HCEC 1CT (cell line): ENCODE results near the gene SFMBT2.

Experiments used
- DNase-seq: peaks from one replicate; pipeline ENCODE4 v3.0.0-alpha.2; 2017

The SFMBT2 gene

DNA sequence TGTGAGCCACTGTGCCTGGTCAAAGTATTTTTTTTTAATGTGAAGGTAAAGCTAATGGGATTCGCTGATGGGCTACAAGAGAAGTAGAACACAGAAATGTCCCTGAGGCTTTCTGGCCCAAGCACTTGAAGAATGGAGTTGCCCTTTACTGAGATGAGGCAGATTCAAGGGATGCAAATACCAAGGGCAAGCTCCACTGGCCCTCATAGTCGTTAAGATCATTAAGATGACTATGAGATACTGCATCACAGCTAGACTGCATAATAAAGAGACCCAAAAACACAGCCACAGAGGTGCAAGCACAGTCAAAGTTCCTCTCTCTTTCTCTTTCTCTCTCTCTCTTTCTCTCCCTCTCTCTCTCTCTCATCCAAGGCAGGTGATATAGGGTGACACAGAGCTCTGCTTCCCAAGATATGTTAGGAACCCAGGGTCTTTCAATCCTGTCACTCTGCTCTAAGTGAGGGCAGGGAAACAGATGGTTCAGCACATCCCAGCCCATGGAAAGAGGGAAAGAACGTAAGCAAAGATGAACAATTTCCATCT lies 117.4 kb downstream of the SFMBT2 start:
- DNase-seq, result no peak

DNA sequence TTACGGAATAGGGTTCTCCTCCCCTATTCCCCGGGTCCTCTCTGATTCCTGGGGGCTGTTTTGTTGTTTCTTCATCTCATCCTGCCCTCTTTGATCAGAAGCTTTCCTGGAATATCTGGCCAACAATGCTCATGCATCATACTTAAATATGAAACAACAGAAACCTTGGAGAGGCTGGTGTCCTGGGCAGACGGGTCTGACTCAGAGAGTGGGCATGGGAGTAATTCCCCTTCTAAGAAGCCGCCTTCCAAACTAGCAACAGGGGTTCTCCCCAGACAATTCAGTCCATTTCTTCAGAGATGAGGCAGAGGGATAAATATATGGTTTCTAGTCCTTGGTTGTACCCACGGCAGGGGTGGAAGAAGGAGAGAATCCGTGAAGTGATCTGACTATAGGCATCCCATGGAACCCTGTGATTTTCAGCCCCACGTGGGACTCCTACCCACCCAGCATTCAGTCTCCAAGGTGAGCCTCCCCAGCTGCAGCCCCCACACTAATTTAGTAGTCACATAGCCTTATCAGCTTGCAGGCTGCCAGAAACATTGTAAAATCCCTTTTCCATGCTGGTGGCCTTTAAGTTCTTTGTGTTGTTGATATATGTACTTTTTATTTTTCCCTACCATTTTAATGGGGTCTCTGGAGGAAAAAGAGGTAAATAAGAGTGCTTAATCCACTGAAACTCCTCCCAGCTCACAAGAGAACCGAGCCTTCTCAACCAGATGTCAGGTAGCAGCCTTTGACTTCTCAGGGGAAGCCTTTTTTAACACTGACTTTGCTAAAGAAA lies 119.2 kb downstream of the SFMBT2 start:
- no peak for DNase-seq

DNA sequence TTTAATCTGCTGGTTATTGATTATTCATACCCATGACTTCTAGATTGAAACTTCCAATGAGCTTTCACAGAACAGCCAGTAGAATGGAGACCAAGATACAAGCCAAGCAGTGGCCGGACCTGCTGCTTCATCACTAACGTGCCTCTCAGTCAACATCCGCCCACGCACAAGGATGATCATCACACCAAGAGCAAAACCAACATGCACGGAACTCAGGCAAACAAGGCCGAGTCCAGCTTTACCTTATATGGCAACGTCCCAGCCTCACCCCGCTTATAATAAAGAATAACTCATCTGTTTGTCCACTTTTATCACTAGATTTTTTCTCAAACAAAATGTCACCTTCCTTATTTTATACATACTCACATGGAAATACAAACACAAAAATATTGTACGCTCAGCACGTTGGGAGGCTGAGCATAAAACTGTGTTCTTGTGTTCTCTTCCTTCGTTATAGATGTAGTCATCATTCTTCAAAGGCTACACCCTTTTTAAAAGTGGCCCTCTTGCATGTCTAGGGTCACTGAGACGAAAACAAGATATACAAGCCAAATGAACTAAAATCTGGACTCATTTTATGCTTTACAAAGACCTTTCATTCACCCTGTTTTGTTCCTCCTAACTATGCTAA lies 122.7 kb downstream of the SFMBT2 start:
- DNase-seq, result no peak

DNA sequence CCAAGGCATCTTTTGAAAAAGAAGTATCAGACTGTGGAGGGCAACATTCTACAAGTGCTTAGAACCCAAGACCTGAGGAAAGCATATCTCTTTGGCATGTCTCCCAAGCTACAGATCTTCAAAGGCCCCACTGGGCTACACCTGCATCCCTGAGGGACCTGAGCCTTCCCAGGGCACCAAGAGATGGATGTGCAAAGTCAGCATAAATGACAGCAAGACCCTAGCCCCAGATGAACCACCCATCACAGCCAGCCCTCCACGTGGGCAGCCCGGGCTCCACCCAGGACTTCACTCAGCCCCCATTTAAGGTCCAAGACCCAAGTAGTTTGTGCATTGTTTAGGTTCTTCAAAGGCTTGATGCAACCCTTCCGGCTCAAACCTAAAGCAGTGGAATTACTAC lies 123.5 kb downstream of the SFMBT2 start:
- no peak for DNase-seq

DNA sequence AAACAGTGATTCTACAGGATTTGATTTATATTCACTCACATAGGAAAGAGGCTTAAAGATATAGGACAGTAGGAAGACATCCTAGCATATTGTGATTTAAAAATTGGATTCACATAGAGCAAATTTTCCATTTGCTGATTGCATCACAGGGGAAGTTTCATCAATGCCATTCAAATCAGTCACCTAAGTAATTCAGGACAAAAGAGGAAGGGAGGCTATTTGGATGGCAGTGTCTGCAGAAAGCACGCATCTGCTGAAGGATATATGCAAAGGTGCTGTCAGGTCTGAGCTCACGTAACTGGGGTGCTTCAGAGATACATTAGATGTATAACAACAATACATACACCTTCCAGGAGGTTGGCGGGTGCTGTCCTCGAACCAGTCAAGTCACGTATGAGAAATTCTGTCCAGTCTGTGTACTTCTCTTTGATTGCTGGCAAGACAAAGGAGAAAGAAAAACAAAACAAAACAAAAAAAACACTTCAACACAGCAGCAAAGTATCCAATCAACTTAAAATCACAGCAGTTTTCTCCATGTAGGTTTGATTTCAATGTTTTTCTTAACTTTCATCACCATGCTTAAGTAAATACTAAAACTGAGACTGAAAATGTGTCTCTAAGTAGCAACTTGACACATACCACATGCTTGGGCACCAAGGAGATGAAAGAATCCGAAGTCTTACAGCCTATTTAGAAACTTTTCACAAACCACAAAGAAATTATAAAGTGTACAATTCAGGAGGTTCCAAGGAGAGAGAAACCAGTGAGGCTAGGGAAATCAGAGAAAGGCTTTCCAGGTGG lies 125.1 kb downstream of the SFMBT2 start:
- DNase-seq, result no peak

DNA sequence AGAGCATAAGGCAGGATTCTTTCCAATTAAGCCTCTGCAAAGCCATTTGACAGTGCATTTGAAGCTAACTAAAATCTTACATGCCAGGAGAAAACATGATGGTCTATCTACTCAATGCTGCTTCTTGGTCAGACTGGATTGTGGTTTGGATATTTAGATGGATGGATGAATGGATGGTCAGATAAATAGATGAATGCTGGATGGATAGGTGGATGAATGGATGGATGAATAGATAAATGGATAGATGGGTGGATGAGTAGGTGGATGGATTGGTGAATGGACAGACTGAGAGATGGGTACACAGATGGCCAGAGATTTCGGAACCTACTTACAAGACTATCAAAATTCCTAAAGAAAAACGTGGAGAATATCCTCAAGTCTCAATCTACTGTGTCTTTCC lies 127.6 kb downstream of the SFMBT2 start:
- DNase-seq, result no peak

DNA sequence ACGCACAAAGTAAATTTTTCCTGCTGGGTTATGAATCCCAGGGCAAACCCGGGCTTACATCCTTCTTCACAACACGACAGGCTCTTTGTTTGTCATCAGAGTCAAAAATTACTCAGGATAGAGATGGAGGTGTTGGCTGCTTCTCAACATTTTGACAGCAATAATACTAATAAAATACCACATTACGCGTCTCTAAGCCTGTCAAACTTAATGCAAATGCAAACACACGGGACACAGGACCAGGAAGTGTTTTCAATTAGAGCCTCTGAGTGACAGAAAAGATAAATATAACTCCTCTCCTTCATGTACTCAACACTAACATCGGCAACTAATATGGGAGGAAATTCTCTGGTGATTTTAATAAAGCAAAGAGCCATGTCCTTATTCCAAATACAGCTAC lies 128.4 kb downstream of the SFMBT2 start:
- no peak for DNase-seq

DNA sequence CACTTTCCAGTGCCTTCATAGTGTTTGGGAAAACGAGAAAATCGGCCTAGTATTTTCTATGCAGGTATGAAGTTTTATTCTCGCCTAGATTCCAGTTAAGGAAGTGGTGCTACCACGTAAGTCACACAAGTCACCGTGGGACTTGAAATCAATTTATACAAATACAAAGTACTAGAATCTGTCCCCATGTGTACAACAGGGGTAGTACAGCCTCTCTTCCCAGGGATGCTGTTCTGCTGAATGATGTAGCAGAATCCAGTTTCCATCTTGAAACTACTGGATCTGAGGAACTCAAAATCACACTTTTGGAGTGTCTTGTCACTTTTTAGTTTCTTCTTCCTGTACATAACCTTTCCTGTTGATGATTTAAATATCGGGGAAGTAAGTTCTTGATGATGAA lies 129.4 kb downstream of the SFMBT2 start:
- DNase-seq, result no peak

DNA sequence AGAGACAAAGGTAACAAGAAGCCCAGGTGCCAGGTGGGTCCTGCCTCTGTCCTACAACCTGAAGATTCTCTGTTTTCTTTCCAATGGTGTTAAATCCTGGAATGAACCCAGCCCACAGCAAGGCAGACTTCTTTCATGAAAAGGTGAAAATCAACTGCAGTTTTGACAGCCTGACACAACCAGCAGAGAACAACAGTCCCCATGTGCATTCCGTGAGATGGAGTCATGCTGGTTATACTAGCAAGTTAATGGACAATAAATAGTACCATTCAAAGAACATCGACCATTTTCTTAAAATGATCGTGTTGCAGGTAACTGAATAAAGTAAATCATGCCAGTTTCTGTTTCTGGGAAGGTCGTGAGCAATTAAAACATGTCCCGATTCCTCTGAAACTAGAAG lies 131.5 kb downstream of the SFMBT2 start:
- DNase-seq, result no peak

DNA sequence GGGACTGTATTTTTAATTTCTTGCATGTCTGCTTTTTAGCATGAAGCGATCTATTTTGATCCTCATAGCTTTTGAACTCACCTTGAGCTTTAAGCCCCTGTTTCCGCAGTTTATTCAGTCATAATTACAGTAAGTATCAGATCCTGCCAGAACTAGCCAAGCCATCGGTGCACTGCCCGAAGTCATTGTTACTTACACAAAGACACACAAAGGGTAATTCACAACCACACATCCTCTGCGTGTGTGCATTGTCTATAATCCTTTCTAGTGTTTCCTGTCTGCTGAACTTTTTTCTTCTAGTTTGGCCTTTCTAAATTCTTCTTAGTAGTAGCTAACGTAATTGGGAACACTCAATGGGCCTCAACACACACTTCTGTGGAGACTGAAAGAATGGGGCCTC lies 133.0 kb downstream of the SFMBT2 start:
- DNase-seq, result no peak

DNA sequence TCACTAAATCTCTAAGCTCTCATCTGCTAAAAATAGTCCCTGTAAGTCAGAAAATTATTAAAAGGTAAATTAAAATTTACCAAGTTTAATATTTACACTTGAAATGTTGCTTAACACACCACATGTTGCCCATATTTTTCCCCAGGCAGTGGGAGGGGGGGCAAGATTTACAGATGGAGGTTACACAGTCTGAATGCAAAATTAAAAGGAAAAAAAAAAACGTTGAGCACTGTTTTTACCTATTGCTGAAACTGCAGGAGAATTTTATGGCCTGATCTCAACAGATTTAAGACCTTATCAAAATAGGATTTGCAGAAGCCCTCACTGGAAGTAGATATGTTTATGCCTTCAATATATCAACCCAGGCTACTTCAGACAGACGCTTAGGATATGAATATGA lies 133.4 kb downstream of the SFMBT2 start:
- no peak for DNase-seq

DNA sequence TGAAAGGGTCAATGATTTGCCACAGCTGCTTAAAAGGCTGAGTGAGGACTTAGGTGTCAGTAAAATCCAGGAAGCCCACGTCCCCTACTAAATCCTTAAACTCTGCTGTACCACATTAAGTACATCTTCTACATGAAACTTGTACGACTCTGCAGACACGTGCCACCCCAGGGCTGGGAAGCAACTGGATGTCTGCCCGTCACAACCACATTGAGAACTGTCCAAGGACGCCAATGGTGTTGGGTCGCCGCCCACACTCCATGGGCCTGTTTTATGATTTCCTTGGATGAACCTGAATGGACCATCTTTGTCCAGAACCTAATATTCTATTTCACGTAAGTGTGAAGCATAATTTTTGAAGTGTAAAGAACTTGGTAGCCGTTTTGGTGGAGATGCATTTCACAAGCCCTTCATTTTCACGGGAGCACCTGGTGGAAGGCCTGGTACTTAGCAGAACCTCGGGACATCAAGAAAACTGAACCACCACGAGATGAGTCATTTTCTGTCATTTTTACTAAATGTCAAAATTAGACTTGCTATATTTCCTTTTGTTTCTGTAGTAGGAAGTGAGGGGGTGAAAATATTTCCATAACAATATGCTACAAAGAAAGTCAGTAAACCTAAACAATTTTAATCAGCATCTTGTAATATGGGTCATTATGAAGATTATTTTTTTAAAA lies 134.9 kb downstream of the SFMBT2 start:
- DNase-seq, result no peak

DNA sequence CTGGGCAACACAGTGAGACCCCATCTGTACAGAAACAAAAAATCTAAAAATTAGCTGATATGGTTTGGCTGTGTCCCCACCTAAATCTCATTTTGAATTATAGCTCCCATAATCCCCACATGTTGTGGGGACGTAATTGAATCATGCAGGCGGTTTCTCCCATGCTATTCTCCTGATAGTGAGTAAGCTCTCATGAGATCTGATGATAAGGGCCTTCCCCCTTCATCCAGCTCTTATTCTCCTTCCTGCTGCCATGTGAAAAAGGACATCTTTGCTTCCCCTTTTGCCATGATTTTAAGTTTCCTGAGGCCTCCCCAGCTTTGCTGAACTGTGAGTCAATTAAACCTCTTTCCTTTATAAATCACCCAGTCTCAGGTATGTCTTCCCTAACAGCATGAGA lies 136.5 kb downstream of the SFMBT2 start:
- DNase-seq, result no peak

DNA sequence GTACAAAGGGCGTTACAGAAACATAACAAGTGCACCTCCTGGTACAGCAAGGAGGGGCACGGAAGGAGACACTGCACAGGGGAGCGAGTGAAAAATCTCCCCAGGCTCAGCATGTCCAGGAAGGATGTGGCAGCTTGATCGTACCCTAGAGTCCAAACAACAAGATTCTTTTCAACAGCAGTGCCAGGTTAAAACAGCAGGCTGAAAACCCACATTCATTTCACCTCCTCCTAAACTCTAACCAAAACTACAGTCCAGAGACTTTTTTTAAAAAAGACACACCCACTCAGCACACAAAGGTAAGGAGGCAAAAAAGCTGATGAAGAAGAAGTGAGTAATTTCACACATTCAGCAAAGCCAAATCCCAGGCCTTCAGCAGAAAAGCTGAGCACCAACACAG lies 138.8 kb downstream of the SFMBT2 start:
- DNase-seq, result no peak

DNA sequence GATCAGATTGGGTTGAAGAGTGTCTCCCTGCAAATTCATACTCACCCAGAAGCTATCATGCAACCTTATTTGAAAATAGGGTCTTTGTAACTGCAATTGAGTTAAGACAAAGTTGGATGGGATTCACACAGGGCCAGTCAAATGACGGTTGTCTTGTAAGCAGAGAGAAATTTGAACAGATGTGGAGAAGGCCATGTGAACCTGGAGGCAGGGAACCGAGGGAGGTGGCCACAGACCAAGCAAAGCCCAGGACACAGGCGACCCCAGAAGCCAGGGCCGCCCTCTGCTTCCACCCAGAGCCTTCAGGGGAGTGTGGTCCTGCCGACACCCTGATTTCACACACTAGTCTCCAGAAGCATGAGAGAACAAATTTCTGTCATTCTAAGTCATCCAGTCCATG lies 140.8 kb downstream of the SFMBT2 start:
- DNase-seq, result no peak

DNA sequence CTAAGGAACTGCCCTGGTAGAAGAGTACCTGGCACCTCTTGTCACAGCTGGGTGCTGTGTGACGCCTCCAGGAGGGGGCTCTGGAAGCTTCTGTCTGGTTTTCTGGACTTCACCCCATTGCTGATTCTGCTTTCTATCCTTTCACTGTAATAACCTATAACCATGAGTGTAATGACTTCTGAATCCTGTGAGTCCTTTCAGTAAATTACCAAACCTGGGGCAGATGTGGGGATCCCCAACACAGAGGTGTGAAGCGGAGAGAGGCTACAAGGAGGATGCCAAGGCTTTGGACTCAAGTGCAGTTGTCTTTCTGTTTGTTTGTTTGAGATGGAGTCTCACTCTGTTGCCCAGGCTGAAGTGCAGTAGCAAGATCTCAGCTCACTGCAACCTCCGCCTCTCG lies 143.7 kb downstream of the SFMBT2 start:
- no peak for DNase-seq

DNA sequence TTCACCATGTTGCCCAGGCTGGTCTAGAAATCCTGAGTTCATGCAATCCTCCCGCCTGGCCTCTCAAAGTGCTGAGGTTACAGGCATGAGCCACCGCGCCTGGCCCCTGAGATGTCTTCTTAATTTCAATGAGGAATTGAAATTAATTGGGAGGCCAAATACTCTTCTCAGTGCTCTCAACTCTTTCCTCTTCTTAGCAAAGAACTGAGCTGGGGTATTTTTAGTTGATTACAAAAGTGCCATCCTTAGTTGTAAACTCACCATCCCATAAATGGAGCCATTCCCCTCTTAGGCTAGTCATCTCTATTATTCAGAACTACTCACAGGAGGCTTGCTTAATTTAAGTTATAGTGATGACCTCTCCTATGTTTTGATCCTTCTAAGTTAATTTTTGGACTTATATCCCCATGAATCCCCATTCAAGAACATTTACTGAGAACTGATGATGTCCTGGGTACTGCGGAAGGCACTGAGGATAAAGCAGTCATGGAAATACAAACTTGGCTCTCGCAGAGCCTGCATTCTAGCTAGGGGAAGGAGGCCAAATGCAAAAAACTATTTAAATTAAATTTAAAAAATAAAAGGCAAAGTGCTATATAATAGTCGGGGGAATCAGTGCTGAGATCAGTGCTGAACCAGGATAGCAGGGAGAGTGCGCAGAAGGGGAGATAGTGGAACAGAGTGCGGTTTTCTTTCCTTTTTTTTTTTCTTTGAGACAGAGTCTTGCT lies 145.3 kb downstream of the SFMBT2 start:
- DNase-seq, result peak; percentile 58

DNA sequence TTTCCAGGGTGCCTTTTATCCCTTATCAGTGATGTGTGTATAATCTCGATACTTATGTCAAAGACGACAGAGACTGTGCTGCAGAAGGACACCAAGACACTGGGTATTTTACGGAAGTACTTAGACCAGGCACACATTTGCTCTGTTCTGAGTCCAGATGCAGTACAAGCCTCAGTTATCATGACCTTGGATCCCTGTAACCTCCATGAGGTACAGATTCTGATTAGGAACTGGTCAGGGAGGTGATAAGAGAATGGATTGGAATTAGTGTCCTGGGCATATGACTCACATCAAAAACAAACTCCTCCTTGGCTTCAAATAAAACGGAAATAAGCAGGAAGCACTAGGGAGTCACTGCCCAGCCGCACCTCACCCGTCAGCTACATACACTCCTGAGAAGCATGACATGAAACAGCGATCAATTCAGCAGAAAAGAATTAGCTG lies 146.5 kb downstream of the SFMBT2 start:
- DNase-seq, result peak; percentile 52

DNA sequence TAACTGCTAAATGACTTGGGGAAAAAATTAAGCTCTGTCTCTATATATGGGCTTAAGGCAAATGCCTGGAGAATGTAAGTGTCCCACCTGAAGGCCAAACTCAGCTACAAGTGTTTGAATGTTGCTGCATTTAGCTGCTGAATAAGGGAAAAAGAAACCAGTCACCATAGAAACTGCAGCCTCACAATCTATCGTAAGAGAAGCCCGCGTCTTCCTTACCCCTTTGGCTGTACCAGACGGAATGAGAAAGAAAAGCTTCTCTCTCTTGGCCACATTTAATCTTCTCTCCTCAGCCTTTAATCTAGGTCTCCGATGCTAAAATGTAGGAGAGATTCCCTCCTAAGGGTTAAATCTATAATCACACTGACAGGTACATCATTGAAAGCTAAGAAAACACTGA lies 147.2 kb downstream of the SFMBT2 start:
- DNase-seq, result no peak

DNA sequence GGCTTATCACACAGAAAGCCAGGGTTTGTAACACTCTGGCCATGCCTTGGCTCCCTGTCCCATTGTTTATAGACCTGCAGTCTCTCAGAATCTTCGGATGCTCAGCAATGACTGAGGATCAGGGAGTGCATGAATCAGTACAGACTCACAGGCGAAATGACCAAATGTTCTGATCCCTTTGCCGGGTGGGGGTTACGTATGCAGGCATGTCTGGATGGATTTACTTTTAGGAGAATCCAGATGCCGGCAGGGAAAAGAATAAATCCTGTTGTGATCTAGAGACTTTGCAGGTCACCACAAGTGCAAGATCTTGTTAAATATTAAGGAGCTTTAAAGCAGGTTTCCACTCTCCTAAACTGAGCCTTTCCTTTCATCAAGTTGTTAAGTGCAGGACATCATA lies 149.5 kb downstream of the SFMBT2 start:
- peak; percentile 90 for DNase-seq

DNA sequence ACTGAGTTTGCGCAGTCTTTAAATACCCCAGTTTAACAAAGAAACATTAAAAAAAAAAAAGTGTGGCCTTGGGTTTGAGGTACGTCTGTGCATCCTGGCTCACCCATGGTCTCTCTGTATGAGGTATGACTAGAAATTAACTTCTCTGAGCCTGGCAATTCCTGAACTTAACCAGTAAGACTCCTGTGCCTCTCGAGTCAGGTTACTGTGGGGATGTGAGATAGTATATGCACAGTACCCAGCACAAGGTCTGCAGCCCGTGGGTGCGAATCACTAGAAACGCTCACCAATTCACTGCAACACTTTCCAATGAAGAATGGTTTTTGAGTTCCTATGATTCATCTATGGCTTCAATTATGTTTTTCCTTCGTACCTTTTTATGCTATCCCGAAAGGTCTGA lies 149.9 kb downstream of the SFMBT2 start:
- DNase-seq, result no peak

DNA sequence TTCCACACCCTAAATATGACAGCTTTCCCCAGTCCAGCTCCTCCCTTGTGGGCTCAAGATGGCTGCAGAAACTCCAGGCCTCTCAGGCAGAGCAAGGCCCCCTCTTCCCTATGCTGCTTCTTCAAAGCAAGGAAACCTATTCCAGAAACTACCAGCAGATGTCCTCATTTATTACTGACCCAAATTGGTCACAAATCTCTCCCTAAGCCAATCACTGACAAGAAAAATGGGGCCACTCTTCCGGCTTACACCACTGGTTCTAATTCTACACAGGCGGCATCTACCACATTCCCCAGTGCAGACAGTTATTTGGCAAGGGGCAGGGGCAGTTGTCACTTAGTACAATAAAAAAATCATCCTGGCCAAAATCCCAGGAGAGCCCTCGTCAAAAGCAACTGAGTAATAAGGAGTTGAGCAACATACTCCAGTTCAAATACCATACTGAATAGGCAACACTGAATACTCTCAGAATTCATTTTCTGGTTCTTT lies 150.4 kb downstream of the SFMBT2 start:
- DNase-seq, result peak; percentile 98
